Panc1 (cell line): ENCODE results near the gene OR6C2. TPM values are rescaled to one million over a fixed set of nuclear protein-coding genes. Genes with fewer than 3 reads are reported as not detected.
"Not testable (repeated sequence)": the region's sequence is repeated elsewhere in the genome, so short reads cannot be mapped to it uniquely, and the experiment has no call there.

ENCODE experiments used
- ATAC-seq: fragments of 200-7000 bp; cut with Tn5 transposase; 2 replicates; pipeline ENCODE4 v1.9.1; 2020; ENCODE audit warnings: mild to moderate bottlenecking, moderate library complexity
- BruUV-seq: library from RNA; stranded (reverse); fragments of 400-500 nt; replicated peaks from 2 replicates; lab custom pipeline; 2021; lab: Mats Ljungman, UMichigan
- CTCF ChIA-PET: fragments of 300-600 bp; sonication (Branson Sonifier 250); formaldehyde crosslinking; loops from one replicate; lab custom pipeline; 2022; ENCODE audit warnings: antibody characterized with exemption; lab: Charles Lee
- POLR2A ChIA-PET: fragments of 300-600 bp; sonication (Branson Sonifier 250); formaldehyde crosslinking; loops from one replicate; lab custom pipeline; 2022; ENCODE audit warnings: antibody characterized with exemption; lab: Charles Lee
- DNase-seq: peaks from one replicate; pipeline ENCODE4 v3.0.0-alpha.2; 2010; ENCODE audit warnings: low read depth, low spot score
- H3K27ac ChIP-seq: 2 replicates; pipeline ENCODE4 v1.5.1; 2011; ENCODE audit warnings: mild to moderate bottlenecking, low read length, inconsistent platforms
- H3K27me3 ChIP-seq: fragments of 200-500 bp; sonication (Bioruptor generic); 2 replicates; pipeline ENCODE4 v1.6.0; 2014; ENCODE audit warnings: low read length, inconsistent platforms; ENCODE audit not compliant: control insufficient read depth, insufficient read depth
- H3K36me3 ChIP-seq: fragments of 200-500 bp; sonication (Bioruptor generic); 2 replicates; pipeline ENCODE4 v1.5.1; 2014; ENCODE audit warnings: inconsistent platforms, mild to moderate bottlenecking, low read length, moderate library complexity; ENCODE audit not compliant: control insufficient read depth, insufficient read depth
- H3K4me1 ChIP-seq: 2 replicates; pipeline ENCODE4 v1.5.1; 2011; ENCODE audit warnings: inconsistent platforms, mild to moderate bottlenecking, low read length, moderate library complexity; ENCODE audit not compliant: control insufficient read depth, insufficient read depth
- H3K4me3 ChIP-seq, 2 experiments: 2 replicates each; pipeline ENCODE4 v1.5.1; 2011 to 2012; ENCODE audit warnings: low read depth in 2 of 2, low read length in 2 of 2, mild to moderate bottlenecking in 2 of 2, inconsistent platforms in 1 of 2, moderate library complexity in 1 of 2
- H3K9me3 ChIP-seq: fragments of 200-500 bp; sonication (Bioruptor generic); 2 replicates; pipeline ENCODE4 v1.5.1; 2014; ENCODE audit warnings: low read depth, mild to moderate bottlenecking, inconsistent platforms, low read length, moderate library complexity; ENCODE audit not compliant: control insufficient read depth, insufficient read depth
- POLR2AphosphoS5 ChIP-seq: IDR thresholded peaks from 2 replicates; pipeline ENCODE4 v1.6.1; 2012; ENCODE audit warnings: mild to moderate bottlenecking, low read depth, low read length, moderate library complexity
- REST ChIP-seq, 2 experiments: IDR thresholded peaks; 2 replicates each; pipeline ENCODE4 v1.6.1; 2011 to 2012; ENCODE audit warnings: low read depth in 2 of 2, control low read depth in 1 of 2, low read length in 1 of 2, mild to moderate bottlenecking in 1 of 2, moderate library complexity in 1 of 2; ENCODE audit not compliant: insufficient read depth in 1 of 2
- SIN3A ChIP-seq: IDR thresholded peaks from 2 replicates; pipeline ENCODE4 v1.6.1; 2012; ENCODE audit warnings: low read depth, mild to moderate bottlenecking, low read length, moderate library complexity, borderline replicate concordance; ENCODE audit not compliant: insufficient read depth
- TCF7L2 ChIP-seq: IDR thresholded peaks from 2 replicates; pipeline ENCODE4 v1.6.1; 2011; ENCODE audit warnings: mild to moderate bottlenecking, low read depth, low read length, inconsistent platforms
- in situ Hi-C: cut with HindIII; loops from 2 replicates; pipeline ENCODE4 v1.10.0; 2016; ENCODE audit warnings: low sequenced_read_pairs, low pct_unique_long_range_greater_than_20kb
- intact Hi-C: fragments of 100-400 bp; cut with micrococcal nuclease; formaldehyde crosslinking; loops from one replicate; pipeline ENCODE4 v1.10.0; 2022; ENCODE audit not compliant: unreplicated experiment
- total RNA-seq: library from RNA; stranded (reverse); gene quantifications from one replicate; pipeline ENCODE4 v1.2.1, GENCODE V29; 2021; ENCODE audit not compliant: unreplicated experiment
- TF ChIP-seq, protein P1 (sequence below): fragments of 450-650 bp; IDR thresholded peaks from 2 replicates; pipeline ENCODE4 v1.5.1; 2017; ENCODE audit warnings: mild to moderate bottlenecking

Gene OR6C2
- total RNA-seq, 1 experiment from 2014 or later = not detected

GRCh38 chr12:55470088-55470829 lies 26.4 kb downstream of the OR6C2 start, which contains the start of gene OR6C70:
OR6C70 (minus strand) TSS chr12:55470138; CDS start chr12:55470138, 0 bp downstream.
- POLR2A ChIA-PET = no interaction called here
- BruUV-seq = no TSS peak
- no peak within 1 kb of the TSS for H3K27ac ChIP-seq
- CTCF ChIA-PET = no interaction called here
- 0 out of 2 replicates have a peak, but pooled peaks cover 3% of the 10 kb centered on the region for H3K27me3 ChIP-seq
- DNase-seq = no peak
- H3K4me3 ChIP-seq = no peak within 1 kb of the TSS
- no peak for ATAC-seq
- no peaks in the 10 kb centered on the region for H3K36me3 ChIP-seq
- TF ChIP-seq POLR2AphosphoS5 (no peak), TCF7L2 (no peak), SIN3A (no peak), REST (IDR thresholded peaks at IDR 0.05; ENCODE audit: insufficient read depth in 1 of 2, low read depth in 2 of 2, low read length in 1 of 2) (no peak)
- TF ChIP-seq, protein P1, sequence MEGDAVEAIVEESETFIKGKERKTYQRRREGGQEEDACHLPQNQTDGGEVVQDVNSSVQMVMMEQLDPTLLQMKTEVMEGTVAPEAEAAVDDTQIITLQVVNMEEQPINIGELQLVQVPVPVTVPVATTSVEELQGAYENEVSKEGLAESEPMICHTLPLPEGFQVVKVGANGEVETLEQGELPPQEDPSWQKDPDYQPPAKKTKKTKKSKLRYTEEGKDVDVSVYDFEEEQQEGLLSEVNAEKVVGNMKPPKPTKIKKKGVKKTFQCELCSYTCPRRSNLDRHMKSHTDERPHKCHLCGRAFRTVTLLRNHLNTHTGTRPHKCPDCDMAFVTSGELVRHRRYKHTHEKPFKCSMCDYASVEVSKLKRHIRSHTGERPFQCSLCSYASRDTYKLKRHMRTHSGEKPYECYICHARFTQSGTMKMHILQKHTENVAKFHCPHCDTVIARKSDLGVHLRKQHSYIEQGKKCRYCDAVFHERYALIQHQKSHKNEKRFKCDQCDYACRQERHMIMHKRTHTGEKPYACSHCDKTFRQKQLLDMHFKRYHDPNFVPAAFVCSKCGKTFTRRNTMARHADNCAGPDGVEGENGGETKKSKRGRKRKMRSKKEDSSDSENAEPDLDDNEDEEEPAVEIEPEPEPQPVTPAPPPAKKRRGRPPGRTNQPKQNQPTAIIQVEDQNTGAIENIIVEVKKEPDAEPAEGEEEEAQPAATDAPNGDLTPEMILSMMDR = no peak
- intact Hi-C loops (no loop called here), in situ Hi-C loops (no loop called here)
- no peaks in the 10 kb centered on the region for H3K4me1 ChIP-seq
- no peaks in the 10 kb centered on the region for H3K9me3 ChIP-seq

GRCh38 chr12:55472264-55472663 lies 28.4 kb downstream of the OR6C2 start:
- ChIA-PET CTCF (no interaction called here), POLR2A (no interaction called here)
- Histone ChIP-seq H3K36me3 (no peaks in the 10 kb centered on the region), H3K9me3 (no peaks in the 10 kb centered on the region), H3K27me3 (0 out of 2 replicates have a peak, but pooled peaks cover 3% of the 10 kb centered on the region), H3K4me1 (no peaks in the 10 kb centered on the region), H3K4me3 (no peak overlapping the region), H3K27ac (no peak overlapping the region)
- ATAC-seq = no peak
- no TSS peak for BruUV-seq
- intact Hi-C loops (no loop called here), in situ Hi-C loops (no loop called here)
- TF ChIP-seq TCF7L2 (no peak), REST (IDR thresholded peaks at IDR 0.05; ENCODE audit: insufficient read depth in 1 of 2, low read depth in 2 of 2, low read length in 1 of 2) (no peak), POLR2AphosphoS5 (no peak), SIN3A (no peak)
- TF ChIP-seq, protein P1 = no peak
- DNase-seq = no peak

GRCh38 chr12:55479136-55479535 lies 35.3 kb downstream of the OR6C2 start:
- intact Hi-C loops, DNase-seq, H3K4me1 ChIP-seq, H3K9me3 ChIP-seq, BruUV-seq, in situ Hi-C loops, H3K27ac ChIP-seq, H3K36me3 ChIP-seq, H3K4me3 ChIP-seq, ATAC-seq, POLR2A ChIA-PET, H3K27me3 ChIP-seq, CTCF ChIA-PET: not testable (repeated sequence)
